Keratinocyte (primary cell): ENCODE results near the gene FARP1. TPM values are rescaled to one million over a fixed set of nuclear protein-coding genes. Genes with fewer than 3 reads are reported as not detected.
A peak's percentile ranks its signal among the peaks of the same experiment; 100 is the strongest.

Experiments
- DNase-seq: peaks from one replicate; pipeline ENCODE4 v3.0.0-alpha.2; 2011; ENCODE audit warnings: low read depth, missing footprints, low spot score
- FAIRE-seq: peaks from 2 replicates; lab custom pipeline; 2011; peaks lifted over from hg19 to GRCh38; lab: Jason Lieb, UNC
- H2AFZ ChIP-seq: 2 replicates; pipeline ENCODE4 v1.6.0; 2012; ENCODE audit warnings: low read length, control low read depth, inconsistent platforms; ENCODE audit not compliant: control insufficient read depth
- H3K27ac ChIP-seq: 2 replicates; pipeline ENCODE4 v1.5.1; 2011; ENCODE audit warnings: low read length; ENCODE audit not compliant: control insufficient read depth, insufficient read depth
- H3K27me3 ChIP-seq: 3 replicates; pipeline ENCODE4 v1.6.0; 2011; ENCODE audit warnings: low read length; ENCODE audit not compliant: control insufficient read depth, insufficient read depth; ENCODE audit errors: extremely low read depth
- H3K36me3 ChIP-seq, 2 experiments: 2 replicates in 1 of 2; 3 replicates in 1 of 2; pipeline ENCODE4 v1.5.1; 2011; ENCODE audit warnings: low read length in 2 of 2, mild to moderate bottlenecking in 1 of 2; ENCODE audit not compliant: control insufficient read depth in 2 of 2, insufficient read depth in 2 of 2; ENCODE audit errors: extremely low read depth in 1 of 2
- H3K4me1 ChIP-seq: 3 replicates; pipeline ENCODE4 v1.5.1; 2011; ENCODE audit warnings: low read length; ENCODE audit not compliant: control insufficient read depth, insufficient read depth; ENCODE audit errors: extremely low read depth
- H3K4me2 ChIP-seq: 3 replicates; pipeline ENCODE4 v1.6.0; 2011; ENCODE audit warnings: low read depth, low read length; ENCODE audit not compliant: control insufficient read depth, insufficient read depth; ENCODE audit errors: extremely low read depth
- H3K4me3 ChIP-seq, 3 experiments: fragments of 200-600 bp in 1 of 3; sonication (generic) in 1 of 3; 2 replicates in 2 of 3; 3 replicates in 1 of 3; pipeline ENCODE4 v1.5.1; 2011 to 2016; ENCODE audit warnings: low read length in 3 of 3, mild to moderate bottlenecking in 3 of 3, control low read depth in 2 of 3, inconsistent platforms in 1 of 3, low read depth in 1 of 3, mixed read lengths in 1 of 3, mixed run types in 1 of 3, moderate library complexity in 1 of 3; ENCODE audit not compliant: control insufficient read depth in 2 of 3, insufficient read depth in 2 of 3; ENCODE audit errors: extremely low read depth in 1 of 3
- H3K79me2 ChIP-seq: 2 replicates; pipeline ENCODE4 v1.6.0; 2012; ENCODE audit warnings: low read length; ENCODE audit not compliant: control insufficient read depth, insufficient read depth
- H3K9ac ChIP-seq: 3 replicates; pipeline ENCODE4 v1.6.0; 2011; ENCODE audit warnings: low read length; ENCODE audit not compliant: control insufficient read depth, insufficient read depth; ENCODE audit errors: extremely low read depth
- H3K9me1 ChIP-seq: 3 replicates; pipeline ENCODE4 v1.6.0; 2011; ENCODE audit warnings: low read length; ENCODE audit not compliant: control insufficient read depth, insufficient read depth; ENCODE audit errors: extremely low read depth
- H3K9me3 ChIP-seq: 2 replicates; pipeline ENCODE4 v1.5.1; 2012; ENCODE audit warnings: low read depth, low read length; ENCODE audit not compliant: control insufficient read depth
- H4K20me1 ChIP-seq: 3 replicates; pipeline ENCODE4 v1.6.0; 2011; ENCODE audit warnings: low read length; ENCODE audit not compliant: control insufficient read depth, insufficient read depth; ENCODE audit errors: extremely low read depth
- EZH2 ChIP-seq: IDR thresholded peaks from one replicate; pipeline ENCODE4 v1.6.1; 2012; ENCODE audit warnings: inconsistent platforms, mild to moderate bottlenecking, low read length, moderate library complexity
- dilution Hi-C: fragments of 300-500 bp; cut with MboI; formaldehyde crosslinking; loops from one replicate; pipeline ENCODE4 v1.7.0; 2020; ENCODE audit warnings: low sequenced_read_pairs; ENCODE audit not compliant: extremely low pct_ligation_motif_present
- polyA plus RNA-seq, 5 experiments: library from polyadenylated mRNA; depleted of rRNA in 3 of 5; stranded (reverse) in 3 of 5; stranded (forward) in 1 of 5; unstranded in 1 of 5; fragments of >200 nt; gene quantifications; 1 replicate in 1 of 5; 2 replicates in 3 of 5; 3 replicates in 1 of 5; pipeline versions ENCODE4 v1.2.1 to v1.2.3, GENCODE V29; 2011 to 2012; ENCODE audit warnings: missing spikeins in 2 of 5, low read depth in 1 of 5, low replicate concordance in 1 of 5
- TF ChIP-seq, protein P1 (sequence below), 3 experiments: IDR thresholded peaks in 1 of 3; conservative IDR thresholded peaks in 1 of 3; optimal IDR thresholded peaks in 1 of 3; 2 replicates in 2 of 3; 3 replicates in 1 of 3; pipeline versions ENCODE3 to v1.5.1; 2011; ENCODE audit warnings: low read length in 3 of 3, mild to moderate bottlenecking in 3 of 3, moderate library complexity in 2 of 3, control low read depth in 1 of 3, inconsistent platforms in 1 of 3; ENCODE audit not compliant: insufficient read depth in 2 of 3; ENCODE audit errors: extremely low read depth in 1 of 3

FARP1 gene
- polyA plus RNA-seq, 1 donor (not counting 4 experiments of a cell fraction or from before 2014, with no cell fraction given): 10.3 TPM

DNA sequence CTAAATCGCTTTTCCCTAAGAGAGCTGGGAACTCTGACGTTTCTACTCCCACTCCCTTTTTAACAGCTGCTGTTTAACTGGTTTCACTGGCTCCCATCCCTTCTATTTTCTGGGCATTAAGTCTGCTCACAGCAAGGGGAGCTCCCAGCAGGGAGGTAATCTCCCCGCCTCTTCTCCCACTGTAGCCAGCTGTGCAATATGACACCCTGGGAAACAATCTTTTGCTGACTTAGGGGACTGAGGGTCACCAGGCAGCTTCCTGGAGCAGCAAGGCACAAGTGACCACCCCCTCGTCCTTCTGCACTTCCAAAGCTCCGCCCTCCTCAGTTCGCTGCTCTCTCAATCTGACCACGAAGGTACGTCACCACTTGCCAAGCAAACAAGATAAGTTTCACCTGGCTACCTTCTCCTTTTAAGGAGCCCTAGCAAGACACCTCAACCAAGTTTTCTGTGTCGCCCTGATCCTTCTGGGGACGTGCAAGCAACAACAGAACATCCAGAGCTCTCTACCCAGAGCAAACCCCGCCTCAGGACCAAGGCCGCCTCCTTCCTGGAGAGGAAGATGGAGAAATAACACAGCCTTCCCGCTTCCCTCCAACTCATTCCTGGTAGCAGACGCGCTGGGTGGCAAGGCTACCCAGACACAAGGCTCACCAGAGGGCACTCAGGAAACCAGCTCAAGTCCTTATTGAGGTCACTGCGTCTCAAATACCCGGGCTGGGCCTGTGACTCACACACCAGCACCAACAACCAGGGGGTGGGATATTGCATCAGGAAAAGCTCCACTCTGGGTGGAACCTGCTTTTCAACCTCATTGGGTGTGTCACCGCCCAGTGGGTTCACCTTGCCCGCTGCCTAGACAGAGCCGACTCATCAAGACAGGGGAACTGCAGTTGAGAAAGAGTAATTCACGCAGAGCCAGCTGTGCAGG lies 341.7 kb downstream of the FARP1 start:
- no peak for TF ChIP-seq EZH2
- TF ChIP-seq, protein P1, sequence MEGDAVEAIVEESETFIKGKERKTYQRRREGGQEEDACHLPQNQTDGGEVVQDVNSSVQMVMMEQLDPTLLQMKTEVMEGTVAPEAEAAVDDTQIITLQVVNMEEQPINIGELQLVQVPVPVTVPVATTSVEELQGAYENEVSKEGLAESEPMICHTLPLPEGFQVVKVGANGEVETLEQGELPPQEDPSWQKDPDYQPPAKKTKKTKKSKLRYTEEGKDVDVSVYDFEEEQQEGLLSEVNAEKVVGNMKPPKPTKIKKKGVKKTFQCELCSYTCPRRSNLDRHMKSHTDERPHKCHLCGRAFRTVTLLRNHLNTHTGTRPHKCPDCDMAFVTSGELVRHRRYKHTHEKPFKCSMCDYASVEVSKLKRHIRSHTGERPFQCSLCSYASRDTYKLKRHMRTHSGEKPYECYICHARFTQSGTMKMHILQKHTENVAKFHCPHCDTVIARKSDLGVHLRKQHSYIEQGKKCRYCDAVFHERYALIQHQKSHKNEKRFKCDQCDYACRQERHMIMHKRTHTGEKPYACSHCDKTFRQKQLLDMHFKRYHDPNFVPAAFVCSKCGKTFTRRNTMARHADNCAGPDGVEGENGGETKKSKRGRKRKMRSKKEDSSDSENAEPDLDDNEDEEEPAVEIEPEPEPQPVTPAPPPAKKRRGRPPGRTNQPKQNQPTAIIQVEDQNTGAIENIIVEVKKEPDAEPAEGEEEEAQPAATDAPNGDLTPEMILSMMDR (optimal IDR thresholded peaks at IDR 0.05 in 1 of 3, IDR thresholded peaks at IDR 0.05 in 1 of 3, conservative IDR thresholded peaks at IDR 0.05 in 1 of 3; ENCODE audit: extremely low read depth in 1 of 3, insufficient read depth in 2 of 3, low read length in 3 of 3): no peak
- no peaks in the 10 kb centered on the region for H3K27me3 ChIP-seq
- H3K36me3 ChIP-seq: peaks cover 8 to 12% of the 10 kb centered on the region in 2 experiments
- DNase-seq (peak; percentile 96), FAIRE-seq (peak; percentile 95)
- H3K4me1 ChIP-seq: peaks cover 41% of the 10 kb centered on the region
- H3K9me3 ChIP-seq: no peaks in the 10 kb centered on the region
- no peak overlapping the region for H2AFZ ChIP-seq
- H3K4me3 ChIP-seq: peak overlapping the region in 2 of 3 experiments; percentile 56 to 66
- H4K20me1 ChIP-seq: peaks cover 22% of the 10 kb centered on the region
- dilution Hi-C loops: no loop called here
- H3K9me1 ChIP-seq: peaks cover 7% of the 10 kb centered on the region
- H3K79me2 ChIP-seq: peaks cover 89% of the 10 kb centered on the region
- peak overlapping the region; percentile 91 for H3K9ac ChIP-seq
- H3K27ac ChIP-seq: peak overlapping the region; percentile 98
- peak overlapping the region; percentile 95 for H3K4me2 ChIP-seq

DNA sequence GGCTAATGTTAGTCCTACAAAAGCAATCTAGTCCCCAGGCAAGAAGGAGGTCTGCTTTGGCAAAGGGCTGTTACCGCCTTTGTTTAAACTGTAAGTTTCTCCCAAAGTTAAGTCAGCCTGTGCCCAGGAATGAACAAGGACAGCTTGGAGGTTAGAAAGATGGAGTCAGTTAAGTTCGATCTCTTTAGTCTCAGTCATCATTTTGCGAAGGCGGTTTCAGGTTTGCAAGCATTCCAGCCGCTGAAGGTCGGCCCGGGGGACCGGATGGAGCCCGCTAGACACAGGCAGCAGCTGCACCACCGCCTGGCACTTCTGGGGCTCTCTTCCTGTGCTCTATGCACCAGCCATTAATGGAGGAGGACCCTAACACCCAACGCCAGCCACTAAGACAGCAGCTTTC lies 342.7 kb downstream of the FARP1 start:
- Histone ChIP-seq H3K79me2 (peaks cover 92% of the 10 kb centered on the region), H3K4me3 (no peak overlapping the region), H3K4me1 (peaks cover 41% of the 10 kb centered on the region), H2AFZ (no peak overlapping the region), H4K20me1 (peaks cover 22% of the 10 kb centered on the region), H3K4me2 (peak overlapping the region; percentile 95), H3K9me1 (peaks cover 7% of the 10 kb centered on the region), H3K9me3 (no peaks in the 10 kb centered on the region), H3K27me3 (no peaks in the 10 kb centered on the region), H3K36me3 (peaks cover 6 to 12% of the 10 kb centered on the region in 2 experiments), H3K27ac (peak overlapping the region; percentile 98), H3K9ac (peak overlapping the region; percentile 91)
- dilution Hi-C loops: no loop called here
- DNase-seq: no peak
- TF ChIP-seq, protein P1 (optimal IDR thresholded peaks at IDR 0.05 in 1 of 3, IDR thresholded peaks at IDR 0.05 in 1 of 3, conservative IDR thresholded peaks at IDR 0.05 in 1 of 3; ENCODE audit: extremely low read depth in 1 of 3, insufficient read depth in 2 of 3, low read length in 3 of 3): no peak
- no peak for TF ChIP-seq EZH2
- FAIRE-seq: no peak
